Measurements from ENCODE around the gene NMB.
A peak's percentile ranks its signal among the peaks of the same experiment; 100 is the strongest.
"Not testable (repeated sequence)": the region's sequence is repeated elsewhere in the genome, so short reads cannot be mapped to it uniquely, and the experiment has no call there.

The NMB gene, protein sequence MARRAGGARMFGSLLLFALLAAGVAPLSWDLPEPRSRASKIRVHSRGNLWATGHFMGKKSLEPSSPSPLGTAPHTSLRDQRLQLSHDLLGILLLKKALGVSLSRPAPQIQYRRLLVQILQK

DNA sequence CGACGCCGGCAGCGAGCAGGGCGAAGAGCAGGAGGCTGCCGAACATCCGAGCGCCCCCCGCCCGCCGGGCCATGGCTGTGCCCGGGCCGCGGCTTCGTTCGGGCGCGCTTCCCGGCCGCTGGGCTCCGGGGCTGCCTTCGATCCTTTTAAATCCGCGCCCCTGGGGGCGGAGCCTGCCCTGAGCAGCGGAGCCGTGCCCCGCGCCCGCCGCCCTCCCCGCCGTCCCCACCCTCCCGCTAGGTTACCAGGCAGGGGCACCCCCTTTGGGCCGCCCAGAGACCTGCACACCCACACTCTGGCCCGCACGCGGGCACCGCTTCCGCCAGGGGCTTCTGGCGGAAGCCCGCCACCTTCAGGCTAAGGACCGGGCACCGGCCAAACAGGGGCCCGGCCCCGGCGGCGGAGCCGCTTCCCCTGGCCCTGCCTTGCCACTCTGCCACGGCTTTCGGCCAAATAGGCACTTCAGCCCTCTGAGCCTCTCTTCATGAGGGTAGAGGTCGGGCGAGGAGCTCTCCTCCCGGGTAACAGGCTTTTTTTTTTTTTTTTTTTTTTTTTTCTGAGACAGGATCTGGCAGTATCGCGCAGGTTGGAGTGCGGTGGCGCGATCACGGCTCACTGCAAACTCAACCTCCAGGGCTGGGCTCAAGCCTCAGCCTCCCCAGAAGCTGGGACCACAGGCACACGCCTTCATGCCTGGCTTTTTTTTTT lies at the start of gene NMB:
NMB (minus strand) TSS at position 120 of the 708 bp plus-strand sequence; CDS start at position 73, 47 bp downstream.
- ATAC-seq = peak; percentile 75

DNA sequence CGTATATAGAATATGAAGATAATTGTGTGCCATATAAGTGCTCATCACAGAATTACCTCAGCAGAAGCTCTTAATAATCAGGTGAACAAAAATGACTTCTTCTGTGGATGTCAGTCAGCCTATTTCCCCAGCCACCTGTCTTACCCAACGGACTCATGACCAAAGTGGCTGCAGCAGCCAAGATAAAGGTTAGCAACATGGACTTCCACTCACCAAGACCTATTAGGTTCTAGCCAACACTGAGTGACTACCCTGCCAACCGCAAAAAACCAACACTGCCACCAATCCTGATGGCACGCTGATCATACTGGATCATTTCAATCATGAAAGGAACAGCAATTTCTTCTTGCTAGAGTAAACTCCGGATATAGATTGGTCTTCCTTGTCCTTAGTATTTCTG lies 45.8 kb upstream of the NMB start:
- ATAC-seq = no peak

DNA sequence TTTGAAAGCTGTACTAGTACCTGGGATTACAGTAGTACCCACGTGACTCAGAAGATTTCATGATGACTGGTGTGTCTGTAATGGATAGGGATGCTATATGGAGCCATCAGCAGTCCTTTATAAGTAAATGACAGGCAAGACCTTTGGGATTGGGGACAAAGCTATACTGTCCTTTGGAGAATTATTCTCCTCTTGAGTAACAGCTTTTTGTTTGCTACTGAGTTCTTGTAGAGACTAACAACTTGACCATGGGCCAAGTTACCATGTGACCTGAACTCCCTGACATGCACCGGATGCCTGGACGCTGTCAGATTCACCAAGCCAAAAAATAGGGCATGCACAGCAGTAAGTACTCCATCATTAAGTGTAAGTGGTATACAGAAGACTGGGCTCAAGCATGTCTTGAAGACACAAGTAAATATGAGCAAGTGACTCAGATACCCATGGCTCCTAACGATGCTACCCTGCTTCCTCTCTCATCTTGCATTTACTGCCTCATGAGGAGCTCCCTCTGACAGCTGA lies 45.0 kb upstream of the NMB start:
- ATAC-seq = peak in 1 of 2 donors; percentile 46

DNA sequence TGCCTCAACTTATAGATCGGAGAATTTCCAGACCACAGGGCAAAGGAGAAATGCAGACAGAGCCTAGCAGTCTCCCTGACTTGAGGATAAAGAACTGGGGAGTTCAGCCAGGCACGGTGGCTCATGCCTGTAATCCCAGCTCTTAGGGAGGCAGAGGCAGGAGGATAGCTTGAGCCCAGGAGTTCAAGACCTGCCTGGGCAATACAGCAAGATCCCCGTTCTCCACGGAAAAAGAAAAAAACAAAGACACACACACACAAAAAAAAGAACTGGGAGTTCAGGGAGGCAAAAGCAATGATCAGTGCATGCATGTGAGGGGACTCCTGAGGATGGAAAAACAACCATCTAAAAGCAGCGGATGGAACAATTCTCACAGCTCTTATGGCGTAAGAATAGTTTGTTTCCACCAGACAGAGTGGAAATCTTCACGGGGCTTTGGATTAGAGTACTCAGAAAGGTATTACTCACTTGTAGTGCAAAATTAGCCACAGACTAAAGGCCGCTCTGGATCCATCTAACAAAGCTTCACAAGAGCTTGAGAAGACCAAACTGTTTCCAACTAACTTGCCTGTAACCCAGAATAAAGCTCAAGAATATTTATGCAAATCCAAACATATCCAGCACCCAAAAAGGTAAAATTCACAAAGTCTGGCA lies 41.7 kb upstream of the NMB start:
- ATAC-seq = peak; percentile 69 to 78

DNA sequence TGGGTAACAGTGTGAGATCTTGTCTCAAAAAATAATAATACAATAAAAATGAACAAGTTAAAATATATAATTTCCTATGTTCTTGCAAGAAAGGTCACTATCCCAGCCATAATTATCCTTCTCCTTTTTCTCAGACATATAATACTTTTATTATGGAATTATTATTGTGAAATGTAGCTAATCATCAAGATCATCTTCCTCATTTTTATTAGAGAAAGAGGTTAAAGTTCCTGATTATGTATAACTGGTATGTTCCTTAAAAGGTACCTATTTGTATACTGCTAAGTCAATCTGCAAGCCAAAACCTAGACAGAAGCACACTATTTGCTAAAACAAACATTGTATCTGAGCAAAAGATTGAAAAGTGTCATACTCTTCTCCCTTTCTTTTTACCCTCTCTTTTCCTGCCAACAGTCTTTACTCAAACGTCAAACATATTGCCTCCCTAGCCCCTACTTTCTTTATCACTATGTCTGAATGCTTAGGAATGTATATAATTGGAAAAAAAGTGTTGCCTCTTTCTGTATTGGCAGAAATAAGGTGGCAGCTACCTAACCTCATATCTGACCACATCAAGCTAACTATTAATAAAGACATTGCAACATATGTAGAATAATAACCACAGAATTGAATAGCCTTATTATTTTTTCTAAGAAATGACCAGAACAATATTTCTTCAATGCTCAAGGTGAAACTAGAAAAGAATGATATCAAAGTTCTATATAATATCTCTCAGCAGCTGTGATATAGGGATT lies 39.4 kb upstream of the NMB start:
- peak in 1 of 2 donors; percentile 22 for ATAC-seq

DNA sequence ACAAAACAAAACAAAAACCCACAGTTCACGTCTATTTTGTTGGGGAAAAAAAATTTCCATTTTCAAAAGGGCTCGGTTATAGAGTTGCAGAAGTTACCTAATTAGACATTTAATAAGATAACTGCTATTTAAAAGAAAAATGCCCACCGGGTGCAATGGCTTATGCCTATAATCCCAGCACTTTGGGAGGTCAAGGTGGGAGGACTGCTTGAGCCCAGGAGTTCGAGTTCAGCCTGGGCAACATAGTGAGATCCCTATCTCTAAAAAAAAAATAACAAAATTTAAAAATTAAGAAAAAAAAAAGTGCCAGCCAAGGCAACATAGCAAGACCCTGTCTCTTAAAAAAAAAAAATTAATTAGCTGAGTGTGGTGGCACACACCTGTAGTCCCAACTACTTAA lies 38.8 kb upstream of the NMB start:
- ATAC-seq = no peak

DNA sequence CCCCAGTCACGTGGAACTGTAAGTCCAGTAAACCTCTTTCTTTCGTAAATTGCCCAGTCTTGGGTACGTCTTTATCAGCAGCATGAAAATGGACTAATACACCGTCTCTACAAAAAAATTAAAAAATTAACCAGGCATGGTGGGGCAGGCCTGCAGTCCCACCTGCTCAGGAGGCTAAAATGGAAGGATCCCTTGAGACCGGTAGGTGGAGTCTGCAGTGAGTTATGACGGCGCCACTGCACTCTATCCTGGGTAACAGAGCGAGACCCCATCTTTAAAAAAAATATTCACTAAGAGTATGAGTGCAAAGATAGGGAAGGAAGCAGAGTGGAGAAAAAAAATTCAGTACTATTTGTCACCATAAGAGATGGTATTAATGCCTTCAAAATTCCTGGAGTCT lies 32.3 kb upstream of the NMB start:
- ATAC-seq = no peak

DNA sequence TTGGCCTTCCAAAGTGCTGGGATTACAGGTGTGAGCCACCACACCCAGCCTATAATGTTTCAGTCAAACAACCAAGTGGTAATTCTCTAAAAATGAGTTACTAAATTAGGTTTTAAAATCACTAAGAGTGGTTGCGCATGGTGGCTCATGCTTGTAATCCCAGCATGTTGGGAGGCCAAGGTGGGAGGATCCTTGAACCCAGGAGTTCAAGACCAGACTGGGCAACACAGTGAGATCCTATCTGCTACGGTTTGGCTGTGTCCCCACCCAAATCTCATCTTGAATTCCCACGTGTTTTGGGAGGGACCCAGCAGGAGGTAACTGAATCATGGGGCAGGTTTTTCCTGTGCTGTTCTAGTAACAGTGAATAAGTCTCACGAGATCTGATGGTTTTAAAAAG lies 31.9 kb upstream of the NMB start:
- no peak for ATAC-seq

DNA sequence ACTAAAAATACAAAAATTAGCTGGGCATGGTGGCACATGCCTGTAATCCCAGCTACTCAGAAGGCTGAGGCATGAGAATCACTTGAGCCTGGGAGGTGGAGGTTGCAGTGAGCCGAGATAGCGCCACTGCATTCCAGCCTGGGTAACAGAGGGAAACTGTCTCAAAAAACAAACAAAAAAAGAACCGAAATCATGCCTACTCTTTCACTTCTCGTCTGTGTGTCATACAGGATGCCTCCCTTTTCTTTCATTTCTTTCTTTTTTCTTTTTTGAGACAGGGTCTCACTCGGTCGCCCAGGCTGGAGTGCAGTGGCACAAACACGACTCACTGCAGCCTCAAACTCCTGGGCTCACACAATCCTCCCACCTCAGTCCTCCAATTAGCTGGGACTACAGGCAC lies 28.4 kb upstream of the NMB start:
- not testable (repeated sequence) for ATAC-seq

DNA sequence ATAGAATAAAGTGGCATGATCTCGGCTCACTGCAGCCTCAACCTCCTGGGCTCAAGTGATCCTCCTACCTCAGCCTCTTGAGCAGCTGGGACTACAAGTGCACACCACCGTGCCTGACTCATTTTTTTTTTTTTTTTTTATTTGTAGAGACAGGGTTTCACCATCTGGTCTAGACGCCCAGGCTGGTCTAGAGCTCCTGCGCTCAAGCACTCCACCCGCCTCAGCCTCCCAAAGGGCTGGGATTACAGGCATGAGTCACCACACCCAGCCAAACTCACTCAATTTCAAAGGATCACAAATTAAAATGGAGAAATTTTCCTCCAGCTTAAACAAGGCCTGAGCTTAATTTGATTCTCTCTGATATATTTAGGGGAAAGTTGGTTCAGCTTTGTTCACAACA lies 27.3 kb upstream of the NMB start:
- ATAC-seq = no peak

DNA sequence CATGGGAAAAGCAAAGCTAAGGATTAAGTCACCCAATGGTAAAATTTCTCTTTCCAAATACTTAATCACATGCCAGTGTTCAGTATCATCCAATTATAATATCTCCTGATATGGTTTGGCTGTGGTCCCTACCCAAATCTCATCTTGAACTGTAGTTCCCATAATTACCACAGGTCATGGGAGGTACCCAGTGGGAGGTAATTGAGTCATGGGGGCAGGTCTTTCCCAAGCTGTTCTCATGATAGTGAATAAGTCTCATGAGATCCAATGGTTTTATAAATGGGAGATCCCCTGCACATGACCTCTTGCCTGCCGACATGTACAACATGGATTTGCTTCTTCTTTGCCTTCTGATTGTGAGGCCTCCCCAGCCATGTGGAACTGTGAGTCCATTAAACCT lies 26.1 kb upstream of the NMB start:
- no peak for ATAC-seq

DNA sequence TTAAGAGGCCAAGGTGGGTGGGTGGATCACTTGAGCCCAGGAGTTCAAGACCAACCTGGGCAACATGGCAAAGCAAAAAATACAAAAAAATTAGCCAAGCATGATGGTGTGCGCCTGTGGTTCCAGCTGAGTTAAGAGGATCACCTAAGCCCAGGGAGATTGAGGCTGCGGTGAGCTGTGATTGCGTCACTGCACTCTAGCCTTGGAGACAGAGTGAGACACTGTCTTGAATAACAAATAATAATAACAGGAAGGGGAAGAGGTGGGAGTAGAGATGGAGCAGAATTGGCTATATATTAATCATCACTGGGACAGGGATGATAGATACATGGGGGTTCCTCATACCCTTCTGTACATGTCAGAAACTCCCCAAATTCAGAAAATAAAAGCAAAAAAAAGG lies 23.8 kb upstream of the NMB start:
- peak; percentile 75 to 92 for ATAC-seq

DNA sequence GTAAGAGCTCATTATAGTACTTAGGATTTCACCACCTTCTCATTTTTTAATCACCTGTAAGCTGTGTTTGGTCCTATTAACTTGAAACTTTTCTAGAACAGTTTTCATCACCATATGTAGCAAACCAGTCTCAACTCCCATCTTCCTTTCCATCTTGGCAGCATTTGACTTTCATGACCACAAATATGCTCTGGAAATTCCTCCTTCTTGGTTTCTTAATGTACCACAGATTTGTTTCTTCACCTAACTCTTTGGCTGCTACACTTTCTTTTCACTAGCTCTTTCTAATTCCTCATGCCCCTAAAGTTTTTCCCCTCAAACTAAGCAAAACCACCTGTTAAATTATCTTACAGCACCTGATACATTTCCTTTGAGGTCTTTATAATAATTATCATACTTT lies 13.2 kb upstream of the NMB start:
- no peak for ATAC-seq

DNA sequence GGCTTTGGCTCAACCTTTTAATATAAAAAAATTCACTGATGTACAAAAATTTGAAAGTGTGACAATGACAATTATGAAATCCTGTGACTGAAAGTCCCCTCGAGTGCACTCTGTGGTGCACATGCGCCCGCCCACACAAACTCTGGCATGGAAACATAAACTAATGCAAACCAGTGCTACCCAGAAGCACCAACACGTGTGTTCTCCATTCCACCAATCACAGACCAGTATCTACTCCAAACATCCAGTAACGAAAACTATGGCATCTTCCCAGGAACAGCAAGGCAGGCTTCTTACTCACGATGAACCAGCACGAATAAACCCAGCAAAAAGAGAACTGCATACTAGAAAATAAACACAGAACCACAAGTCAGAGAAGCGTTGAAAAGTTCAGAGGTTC lies 11.7 kb upstream of the NMB start:
- no peak for ATAC-seq

DNA sequence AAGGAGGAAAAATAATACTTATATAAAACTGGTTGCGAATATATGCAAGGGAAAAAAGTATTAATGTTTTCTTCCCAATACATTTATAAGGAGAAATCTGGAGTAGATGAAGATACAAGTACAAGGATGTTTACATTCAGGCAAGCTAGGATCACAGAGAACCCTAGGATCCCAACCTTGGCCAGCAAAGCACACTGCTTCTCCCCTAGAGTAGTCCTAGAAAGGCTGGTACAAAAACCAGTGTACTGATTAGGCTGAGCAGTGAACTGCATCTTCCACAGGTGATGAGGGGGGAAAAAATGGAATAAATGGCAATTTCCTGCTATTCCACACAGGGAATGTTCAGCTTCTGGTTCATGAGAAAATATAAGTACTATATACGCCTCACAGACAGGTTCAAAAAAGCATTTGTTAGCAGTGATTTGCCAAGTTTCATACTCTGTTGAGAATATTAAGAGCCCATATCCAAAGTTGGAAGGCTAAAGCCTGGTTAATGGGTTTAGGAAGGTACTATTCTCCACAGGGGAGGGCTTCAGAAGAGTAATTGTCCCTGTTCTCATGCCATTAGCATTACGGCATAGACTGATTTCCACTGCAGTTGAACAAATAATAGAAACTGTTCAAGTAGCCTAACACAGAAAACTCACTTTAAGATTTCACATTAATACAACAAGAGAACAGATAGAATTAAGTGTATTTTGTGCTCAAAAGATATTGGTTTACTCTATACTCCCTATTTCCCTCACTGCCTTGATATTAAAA lies 10.4 kb upstream of the NMB start:
- ATAC-seq = no peak

DNA sequence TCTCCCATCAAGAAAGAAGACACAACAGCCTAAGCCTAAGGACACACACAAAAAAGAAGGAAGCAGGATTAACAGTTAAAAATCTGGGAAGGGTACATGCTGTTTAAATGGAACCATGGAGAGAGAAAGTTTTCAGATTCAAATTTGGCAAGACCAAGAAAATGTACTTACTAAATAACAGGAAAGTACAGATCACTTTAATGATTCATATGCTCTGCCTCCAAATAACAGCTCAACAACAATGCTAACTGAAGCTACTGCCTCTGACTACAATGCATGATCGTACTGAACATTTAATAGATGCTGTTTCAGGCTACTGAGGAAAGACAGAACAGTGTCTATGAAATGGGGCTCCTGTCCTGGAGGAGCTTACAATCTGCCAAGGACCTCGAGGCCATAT lies 8.4 kb upstream of the NMB start:
- ATAC-seq = no peak

DNA sequence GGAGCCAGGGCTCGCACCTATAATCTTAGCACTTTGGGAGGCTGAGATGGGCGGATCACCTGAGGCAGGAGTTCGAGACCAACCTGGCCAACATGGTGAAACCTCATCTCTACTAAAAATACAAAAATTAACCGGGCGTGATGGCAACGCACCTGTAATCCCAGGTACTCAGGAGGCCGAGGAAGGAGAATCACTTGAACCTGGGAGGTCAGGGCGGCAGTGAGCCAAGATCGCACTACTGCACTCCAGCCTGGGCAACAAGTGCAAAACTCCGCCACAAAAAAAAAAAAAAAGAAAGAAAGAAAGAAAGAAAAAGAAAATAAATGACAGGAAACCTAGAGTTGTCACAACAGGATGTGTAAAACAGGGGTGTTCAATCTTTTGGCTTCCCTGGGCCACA lies 3.0 kb upstream of the NMB start:
- no peak for ATAC-seq

DNA sequence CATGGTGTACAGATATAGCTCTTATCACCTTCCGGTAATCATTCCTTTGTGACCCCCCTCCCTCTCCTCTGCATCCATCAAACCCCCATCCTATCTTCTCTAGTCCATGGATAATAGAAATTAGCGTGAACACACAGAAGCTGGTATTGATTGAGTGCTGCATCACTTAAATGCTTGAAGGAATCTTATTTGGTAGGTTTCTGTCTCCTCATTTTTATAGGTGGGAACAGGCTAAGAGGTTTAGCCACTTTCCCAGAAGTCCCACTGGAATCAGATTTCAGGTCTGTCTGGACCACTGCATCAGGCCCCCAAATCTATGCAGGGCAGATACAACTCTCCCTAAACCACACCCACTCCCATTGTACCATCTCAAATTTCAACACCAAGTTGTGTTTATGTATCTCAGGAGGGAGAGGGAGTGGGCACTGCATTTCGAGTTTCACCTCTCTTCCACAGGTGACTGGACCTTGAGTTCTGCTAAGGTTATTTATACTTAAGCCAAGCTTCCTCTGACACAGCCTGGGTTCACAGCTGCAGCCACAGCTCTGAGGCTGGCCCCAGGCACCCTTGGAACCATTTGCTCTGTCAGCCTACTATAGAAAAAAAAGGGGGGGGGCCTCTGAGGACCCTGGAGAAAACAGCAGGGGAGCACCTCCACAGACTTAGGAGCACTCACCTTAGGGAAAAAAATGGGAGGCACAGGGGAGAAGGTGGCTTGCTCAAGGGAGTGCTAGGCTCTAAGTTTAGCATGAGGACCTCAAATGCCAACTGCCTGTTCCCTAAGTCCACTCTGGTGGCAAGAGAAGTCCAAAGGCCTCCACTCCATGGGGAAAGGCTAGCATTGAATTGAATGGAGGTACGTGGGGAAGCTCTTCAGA lies 2.1 kb upstream of the NMB start:
- no peak for ATAC-seq

DNA sequence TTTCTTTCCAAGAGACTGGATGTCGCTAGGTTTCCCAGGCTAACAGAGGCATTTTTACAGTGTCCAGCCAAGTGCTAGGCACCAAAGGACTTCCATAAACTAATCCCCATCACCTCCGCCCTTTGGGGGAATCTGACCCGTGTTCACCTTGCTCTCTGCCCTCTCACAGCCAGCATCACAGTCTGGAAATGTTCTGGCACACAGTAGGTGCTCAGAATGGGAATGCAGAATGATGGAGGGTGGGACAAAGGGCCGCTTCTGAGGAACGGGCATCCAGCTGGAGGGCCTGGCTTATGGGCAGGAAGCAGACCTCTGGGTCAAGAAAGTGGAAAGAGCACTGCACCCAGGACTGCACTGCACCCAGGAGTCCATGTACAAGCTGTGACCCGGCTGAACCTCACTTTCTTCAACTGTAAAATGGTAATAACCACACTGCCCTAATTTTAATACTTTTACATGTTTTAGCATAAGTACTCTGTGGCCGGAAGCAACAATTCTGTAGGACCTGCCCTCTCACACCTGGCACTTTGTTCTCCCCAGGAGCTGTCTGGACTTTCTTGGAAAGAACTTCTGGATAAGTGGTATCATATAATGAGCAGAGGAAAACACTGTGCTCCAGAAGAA lies 901 bp upstream of the NMB start:
- no peak for ATAC-seq

DNA sequence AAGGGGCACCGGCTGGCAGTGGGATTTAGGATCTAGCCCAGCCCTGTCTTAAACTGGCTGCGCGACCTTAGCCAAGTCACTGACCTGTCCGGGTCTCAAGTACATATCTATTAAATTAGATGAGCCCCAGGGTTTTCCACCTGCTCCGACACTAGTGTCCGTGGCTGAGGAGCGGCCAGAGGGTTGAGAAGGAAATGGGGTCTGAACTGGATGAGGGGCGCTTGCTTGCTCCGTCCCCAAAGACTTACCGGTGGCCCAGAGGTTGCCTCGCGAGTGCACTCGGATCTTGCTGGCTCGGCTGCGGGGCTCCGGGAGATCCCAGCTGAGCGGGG lies 285 bp downstream of the NMB start:
- no peak for ATAC-seq

DNA sequence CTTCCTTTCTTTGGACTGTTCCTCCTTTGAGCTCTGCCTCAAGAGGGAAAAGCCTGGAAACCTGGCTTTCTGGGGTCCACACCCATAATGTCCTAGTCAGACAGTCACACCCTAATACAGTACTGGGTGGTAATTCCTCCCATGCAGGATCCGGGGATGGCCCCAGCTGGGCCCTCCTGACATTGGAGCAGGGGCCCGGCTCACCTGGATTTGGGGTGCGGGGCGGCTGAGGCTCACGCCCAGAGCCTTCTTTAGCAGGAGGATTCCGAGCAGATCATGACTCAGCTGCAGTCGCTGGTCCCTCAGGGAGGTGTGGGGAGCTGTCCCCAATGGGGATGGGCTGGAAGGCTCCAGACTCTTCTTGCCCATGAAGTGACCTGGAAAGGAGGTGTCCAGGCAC lies 1.0 kb downstream of the NMB start:
- ATAC-seq = no peak

Measured in activated CD4-positive, CD25-positive, alpha-beta regulatory T cell treated with anti-CD3 and anti-CD28 coated beads, Interleukin-2, amount 50 U/mL, for 24 hours (primary cell).